Stimulated activated CD4-positive, alpha-beta T cell treated with anti-CD3 and anti-CD28 coated beads, Interleukin-15, amount 100 ng/mL, for 48 hours (primary cell): ENCODE results near the gene NPEPL1.

Source experiments
- DNase-seq, 2 donors: peaks; one replicate each; pipeline ENCODE4 v3.0.0-alpha.2; 2020; ENCODE audit warnings: low read depth in 2 of 2

The NPEPL1 gene

GRCh38 chr20:58657986-58658385 lies 34.6 kb upstream of the NPEPL1 start:
- DNase-seq = no peak

- no peak for DNase-seq
These were observed 33.8 kb upstream of the NPEPL1 start for GRCh38 chr20:58658760-58659159.

- no peak for DNase-seq
These were observed 32.8 kb upstream of the NPEPL1 start for GRCh38 chr20:58659841-58660240.

- no peak for DNase-seq
These were observed 31.6 kb upstream of the NPEPL1 start for GRCh38 chr20:58660855-58661597.

GRCh38 chr20:58661598-58662473 lies 30.8 kb upstream of the NPEPL1 start:
- no peak for DNase-seq

- no peak for DNase-seq
These were observed 28.3 kb upstream of the NPEPL1 start for GRCh38 chr20:58664331-58664730.

- DNase-seq = no peak
These were observed 27.7 kb upstream of the NPEPL1 start for GRCh38 chr20:58664883-58665282.

GRCh38 chr20:58665606-58666005 lies 27.0 kb upstream of the NPEPL1 start:
- no peak for DNase-seq

GRCh38 chr20:58666702-58667101 lies 25.9 kb upstream of the NPEPL1 start:
- DNase-seq = no peak

GRCh38 chr20:58667975-58668374 lies 24.6 kb upstream of the NPEPL1 start:
- DNase-seq = no peak

- no peak for DNase-seq
These were observed 23.7 kb upstream of the NPEPL1 start for GRCh38 chr20:58668901-58669286.

- no peak for DNase-seq
These were observed 23.2 kb upstream of the NPEPL1 start for GRCh38 chr20:58669287-58670006.

GRCh38 chr20:58670102-58670501 lies 22.5 kb upstream of the NPEPL1 start:
- no peak for DNase-seq

- DNase-seq = no peak
These were observed 21.9 kb upstream of the NPEPL1 start for GRCh38 chr20:58670659-58671058.

- no peak for DNase-seq
These were observed 19.5 kb upstream of the NPEPL1 start for GRCh38 chr20:58673119-58673518.

GRCh38 chr20:58675146-58675584 lies 17.4 kb upstream of the NPEPL1 start:
- no peak for DNase-seq

- DNase-seq = no peak
These were observed 17.0 kb upstream of the NPEPL1 start for GRCh38 chr20:58675641-58676040.

- DNase-seq = no peak
These were observed 16.4 kb upstream of the NPEPL1 start for GRCh38 chr20:58676161-58676560.

- no peak for DNase-seq
These were observed 15.5 kb upstream of the NPEPL1 start for GRCh38 chr20:58677079-58677604.

GRCh38 chr20:58677808-58678207 lies 14.8 kb upstream of the NPEPL1 start:
- no peak for DNase-seq

- DNase-seq = no peak
These were observed 13.8 kb upstream of the NPEPL1 start for GRCh38 chr20:58678806-58679205.
